Vagina (tissue), 2 donors: Measurements from ENCODE around the gene MTHFD2. TPM values are rescaled to one million over a fixed set of nuclear protein-coding genes. Genes with fewer than 3 reads are reported as not detected.

Source experiments
- DNase-seq, 2 donors: peaks; one replicate each; pipeline ENCODE4 v3.0.0-alpha.2; 2017; ENCODE audit errors: extremely low spot score in 2 of 2
- H3K27ac ChIP-seq: fragments of 200-600 bp; sonication (generic); one replicate; pipeline ENCODE4 v1.5.1; 2019
- H3K27me3 ChIP-seq: fragments of 200-600 bp; sonication (generic); one replicate; pipeline ENCODE4 v1.5.1; 2019
- H3K36me3 ChIP-seq, 2 donors: fragments of 200-600 bp; sonication (generic); one replicate each; pipeline ENCODE4 v1.5.1; 2017 to 2019
- H3K4me1 ChIP-seq: fragments of 200-600 bp; sonication (generic); one replicate; pipeline ENCODE4 v1.5.1; 2019
- H3K4me3 ChIP-seq, 2 donors: fragments of 200-600 bp; sonication (generic); 1 replicate in 1 of 2; 2 replicates in 1 of 2; pipeline ENCODE4 v1.5.1; 2016 to 2019
- H3K9me3 ChIP-seq: fragments of 200-600 bp; sonication (generic); one replicate; pipeline ENCODE4 v1.5.1; 2019
- POLR2A ChIP-seq, 2 donors: fragments of 450-650 bp; IDR thresholded peaks; one replicate each; pipeline ENCODE4 v1.6.1; 2017; ENCODE audit warnings: antibody characterized with exemption in 2 of 2, mild to moderate bottlenecking in 2 of 2, moderate library complexity in 2 of 2
- POLR2AphosphoS5 ChIP-seq, 2 donors: sonication (generic); formaldehyde crosslinking; IDR thresholded peaks; one replicate each; pipeline ENCODE4 v1.9.0; 2017; ENCODE audit warnings: antibody characterized with exemption in 2 of 2, mild to moderate bottlenecking in 2 of 2, low read depth in 1 of 2; ENCODE audit not compliant: insufficient read depth in 1 of 2
- intact Hi-C: fragments of 100-400 bp; cut with DNase I; formaldehyde crosslinking; loops from one replicate; pipeline ENCODE4 v1.15.1; 2023
- total RNA-seq: library from RNA; depleted of rRNA; stranded (reverse); fragments of >200 nt; gene quantifications from one replicate; pipeline ENCODE4 v1.2.3, GENCODE V29; 2016
- TF ChIP-seq, protein P1 (sequence below), 3 experiments: fragments of 450-650 bp in 2 of 3; fragments of 200-600 bp in 1 of 3; sonication (generic) in 1 of 3; IDR thresholded peaks; one replicate each; pipeline ENCODE4 v1.5.1; 2017 to 2019; ENCODE audit warnings: antibody characterized with exemption in 3 of 3, mild to moderate bottlenecking in 2 of 3, moderate library complexity in 2 of 3

The MTHFD2 gene
- total RNA-seq, 1 donor from 2014 or later: 55.7 TPM

DNA sequence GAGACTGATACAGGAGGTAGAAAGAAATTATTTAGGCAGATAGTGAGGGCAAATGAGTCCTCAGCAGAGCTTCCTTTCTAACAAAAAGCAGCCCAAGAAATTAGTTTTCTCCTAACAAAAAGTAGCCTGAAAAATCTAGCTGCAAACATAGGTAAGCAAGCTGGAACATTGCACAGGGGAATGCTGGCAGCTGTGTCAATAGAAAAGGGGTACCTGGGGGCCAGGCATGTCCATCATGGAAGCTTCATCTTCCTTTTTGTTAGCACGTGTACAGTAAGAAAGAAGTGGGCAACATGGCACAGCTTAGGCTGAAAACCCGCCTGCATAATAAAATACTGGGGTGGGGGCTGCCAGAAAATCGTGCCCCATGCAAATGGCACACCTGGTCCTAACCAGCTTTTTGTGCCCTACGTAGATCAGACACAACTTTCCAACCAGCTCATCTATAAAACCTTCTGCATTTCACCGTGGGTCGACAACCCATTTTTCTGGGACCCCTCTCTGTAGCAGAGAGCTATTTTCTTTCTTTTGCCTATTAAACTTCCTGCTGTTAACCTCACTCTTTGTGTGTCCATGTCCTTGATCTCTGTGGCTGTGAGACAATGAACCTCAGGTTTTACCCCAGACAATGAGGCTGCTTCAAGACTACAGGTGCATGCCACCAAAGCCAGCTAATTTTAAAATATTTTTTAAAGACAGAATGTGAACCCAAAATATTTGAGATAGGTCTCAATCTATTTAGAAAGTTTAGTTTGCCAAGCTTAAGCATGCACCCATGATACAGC lies 6.6 kb upstream of the MTHFD2 start:
- H3K4me3 ChIP-seq: no peak overlapping the region
- no peaks in the 10 kb centered on the region for H3K4me1 ChIP-seq
- TF ChIP-seq POLR2AphosphoS5 (IDR thresholded peaks at IDR 0.05; ENCODE audit: insufficient read depth in 1 of 2, low read depth in 1 of 2): no peak
- peak in 1 of 2 donors; percentile 22 for DNase-seq
- intact Hi-C loops: no loop called here
- H3K27me3 ChIP-seq: no peaks in the 10 kb centered on the region
- no peaks in the 10 kb centered on the region for H3K36me3 ChIP-seq
- no peak overlapping the region for H3K27ac ChIP-seq
- no peaks in the 10 kb centered on the region for H3K9me3 ChIP-seq

DNA sequence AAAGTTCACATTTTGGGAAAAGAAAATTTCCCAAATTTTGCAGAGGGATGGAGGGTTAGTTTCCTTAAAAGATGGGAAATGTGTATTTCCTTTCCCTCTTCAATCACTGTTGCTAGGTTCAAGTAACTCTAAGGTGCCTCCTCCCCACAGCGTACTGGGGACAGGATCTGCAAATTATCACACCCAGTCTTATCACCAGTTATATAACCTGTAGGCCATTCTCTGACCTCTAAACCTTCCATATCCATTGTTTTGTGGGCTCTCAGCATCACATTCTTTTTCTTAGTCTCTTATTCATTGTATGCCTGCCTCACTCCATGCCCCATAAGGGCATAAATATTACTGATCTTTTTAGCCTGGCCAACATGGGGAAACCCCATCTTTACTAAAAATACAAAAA lies 3.6 kb upstream of the MTHFD2 start:
- H3K27ac ChIP-seq: no peak overlapping the region

DNA sequence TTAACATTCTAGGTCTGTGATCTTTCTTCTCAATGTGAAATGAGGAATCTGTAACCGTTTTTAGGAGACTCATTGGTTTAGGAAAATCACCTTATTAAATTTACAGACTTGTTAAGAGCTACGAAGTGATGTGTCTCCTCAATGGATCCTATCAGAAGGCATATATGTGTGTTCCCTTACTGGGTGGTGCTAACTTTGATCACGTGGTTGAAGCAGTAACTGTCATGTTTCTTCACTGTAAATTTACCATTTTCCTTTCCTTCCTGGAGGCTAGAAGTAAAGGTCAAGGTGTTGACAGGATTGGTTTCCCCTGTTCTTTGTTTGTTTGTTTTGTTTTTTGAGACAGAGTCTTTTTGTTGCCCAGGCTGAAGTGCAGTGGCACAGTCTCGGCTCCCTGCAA lies 1.4 kb upstream of the MTHFD2 start:
- no peak overlapping the region for H3K27ac ChIP-seq
- no peaks in the 10 kb centered on the region for H3K36me3 ChIP-seq
- no peaks in the 10 kb centered on the region for H3K27me3 ChIP-seq
- no peak overlapping the region for H3K4me3 ChIP-seq
- H3K9me3 ChIP-seq: no peaks in the 10 kb centered on the region
- TF ChIP-seq POLR2AphosphoS5 (IDR thresholded peaks at IDR 0.05; ENCODE audit: insufficient read depth in 1 of 2, low read depth in 1 of 2) (no peak), POLR2A (IDR thresholded peaks at IDR 0.05) (no peak)
- TF ChIP-seq, protein P1, sequence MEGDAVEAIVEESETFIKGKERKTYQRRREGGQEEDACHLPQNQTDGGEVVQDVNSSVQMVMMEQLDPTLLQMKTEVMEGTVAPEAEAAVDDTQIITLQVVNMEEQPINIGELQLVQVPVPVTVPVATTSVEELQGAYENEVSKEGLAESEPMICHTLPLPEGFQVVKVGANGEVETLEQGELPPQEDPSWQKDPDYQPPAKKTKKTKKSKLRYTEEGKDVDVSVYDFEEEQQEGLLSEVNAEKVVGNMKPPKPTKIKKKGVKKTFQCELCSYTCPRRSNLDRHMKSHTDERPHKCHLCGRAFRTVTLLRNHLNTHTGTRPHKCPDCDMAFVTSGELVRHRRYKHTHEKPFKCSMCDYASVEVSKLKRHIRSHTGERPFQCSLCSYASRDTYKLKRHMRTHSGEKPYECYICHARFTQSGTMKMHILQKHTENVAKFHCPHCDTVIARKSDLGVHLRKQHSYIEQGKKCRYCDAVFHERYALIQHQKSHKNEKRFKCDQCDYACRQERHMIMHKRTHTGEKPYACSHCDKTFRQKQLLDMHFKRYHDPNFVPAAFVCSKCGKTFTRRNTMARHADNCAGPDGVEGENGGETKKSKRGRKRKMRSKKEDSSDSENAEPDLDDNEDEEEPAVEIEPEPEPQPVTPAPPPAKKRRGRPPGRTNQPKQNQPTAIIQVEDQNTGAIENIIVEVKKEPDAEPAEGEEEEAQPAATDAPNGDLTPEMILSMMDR (IDR thresholded peaks at IDR 0.05): no peak
- no peak for DNase-seq
- H3K4me1 ChIP-seq: peaks cover 29% of the 10 kb centered on the region
- intact Hi-C loops: no loop called here

More for the DNA sequence above, 3.6 kb upstream of the MTHFD2 start:
- Histone ChIP-seq H3K9me3 (no peaks in the 10 kb centered on the region), H3K27me3 (no peaks in the 10 kb centered on the region), H3K4me3 (no peak overlapping the region), H3K4me1 (peaks cover 13% of the 10 kb centered on the region), H3K36me3 (no peaks in the 10 kb centered on the region)
- peak in 1 of 2 donors; percentile 5 for DNase-seq
- intact Hi-C loops: no loop called here
- TF ChIP-seq, protein P1 (IDR thresholded peaks at IDR 0.05): no peak
- no peak for TF ChIP-seq POLR2A (IDR thresholded peaks at IDR 0.05)
- TF ChIP-seq POLR2AphosphoS5 (IDR thresholded peaks at IDR 0.05; ENCODE audit: insufficient read depth in 1 of 2, low read depth in 1 of 2): no peak

GRCh38 chr2:74198023-74198460 lies 373 bp upstream of the MTHFD2 start:
- H3K4me1 ChIP-seq: peaks cover 39% of the 10 kb centered on the region
- intact Hi-C loops: no loop called here
- peak overlapping the region; percentile 92 for H3K27ac ChIP-seq

DNA sequence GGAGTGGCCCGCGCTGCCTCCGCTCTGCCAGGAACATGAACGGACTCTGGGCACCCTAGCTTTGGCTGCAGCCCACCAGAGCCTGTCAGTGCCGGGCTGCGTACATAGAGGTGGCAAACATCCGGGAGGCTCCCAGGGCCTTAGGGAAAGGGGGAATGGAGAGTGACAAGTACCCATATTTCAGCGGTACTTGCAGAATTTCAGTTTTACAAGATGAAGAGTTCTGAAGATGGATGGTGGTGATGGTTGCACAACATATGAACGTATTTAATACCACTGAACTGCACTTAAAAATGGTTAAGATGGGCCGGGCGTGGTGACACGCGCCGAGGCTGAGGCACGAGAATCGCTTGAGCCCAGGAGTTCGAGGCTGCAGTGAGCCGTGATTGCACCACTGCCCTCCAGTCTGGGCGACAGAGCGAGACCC lies 873 bp downstream of the MTHFD2 start:
- DNase-seq: no peak
- peak overlapping the region; percentile 70 to 76 for H3K4me3 ChIP-seq
- no peaks in the 10 kb centered on the region for H3K27me3 ChIP-seq
- H3K9me3 ChIP-seq: no peaks in the 10 kb centered on the region
- H3K27ac ChIP-seq: peak overlapping the region; percentile 92
- intact Hi-C loops: no loop called here
- H3K36me3 ChIP-seq: no peaks in the 10 kb centered on the region
- TF ChIP-seq, protein P1 (IDR thresholded peaks at IDR 0.05): no peak
- TF ChIP-seq POLR2AphosphoS5 (IDR thresholded peaks at IDR 0.05; ENCODE audit: insufficient read depth in 1 of 2, low read depth in 1 of 2): peak; percentile 12 to 36
- peaks cover 49% of the 10 kb centered on the region for H3K4me1 ChIP-seq

More at GRCh38 chr2:74198023-74198460, 373 bp upstream of the MTHFD2 start:
- no peaks in the 10 kb centered on the region for H3K36me3 ChIP-seq
- TF ChIP-seq, protein P1 (IDR thresholded peaks at IDR 0.05): no peak
- TF ChIP-seq POLR2AphosphoS5 (IDR thresholded peaks at IDR 0.05; ENCODE audit: insufficient read depth in 1 of 2, low read depth in 1 of 2): no peak
- DNase-seq: peak in 1 of 2 donors; percentile 79
- H3K4me3 ChIP-seq: peak overlapping the region; percentile 70 to 76
- no peaks in the 10 kb centered on the region for H3K9me3 ChIP-seq
- no peaks in the 10 kb centered on the region for H3K27me3 ChIP-seq
